HG02763 (cell line): Measurements from ENCODE around the gene PNPLA7.
"Not testable (repeated sequence)": the region's sequence is repeated elsewhere in the genome, so short reads cannot be mapped to it uniquely, and the experiment has no call there.

Experiments
- ATAC-seq: cut with Tn5 transposase; IDR thresholded peaks from one replicate; pipeline ENCODE4 v1.9.1; 2021; ENCODE audit warnings: mild to moderate bottlenecking, moderate library complexity; ENCODE audit not compliant: unreplicated experiment

PNPLA7 gene

GRCh38 chr9:137550231-137550621, at the start of gene PNPLA7:
Gene PNPLA7 (minus strand): TSS chr9:137550402. CDS start chr9:137550197, 205 bp downstream.
- no peak for ATAC-seq

- ATAC-seq = no peak
These were observed 48.7 kb upstream of the PNPLA7 start for GRCh38 chr9:137598943-137599342.

GRCh38 chr9:137596577-137596976, 46.4 kb upstream of the PNPLA7 start:
- not testable (repeated sequence) for ATAC-seq

GRCh38 chr9:137593176-137593575, 43.0 kb upstream of the PNPLA7 start:
- no peak for ATAC-seq

GRCh38 chr9:137592767-137593166, 42.6 kb upstream of the PNPLA7 start:
- ATAC-seq = no peak

- peak; percentile 89 for ATAC-seq
These were observed 40.5 kb upstream of the PNPLA7 start, which contains the start of gene ZMYND19 for GRCh38 chr9:137590469-137591383. Gene ZMYND19 (minus strand): TSS chr9:137590512. CDS start chr9:137590263, 249 bp downstream.

GRCh38 chr9:137590123-137590468, 39.9 kb upstream of the PNPLA7 start:
- ATAC-seq = no peak

- peak; percentile 20 for ATAC-seq
These were observed 39.4 kb upstream of the PNPLA7 start for GRCh38 chr9:137589441-137590122.

GRCh38 chr9:137588891-137589290, 38.7 kb upstream of the PNPLA7 start:
- ATAC-seq = no peak

- ATAC-seq = no peak
These were observed 38.1 kb upstream of the PNPLA7 start for GRCh38 chr9:137588311-137588710.

- ATAC-seq = no peak
These were observed 36.7 kb upstream of the PNPLA7 start for GRCh38 chr9:137586854-137587253.

GRCh38 chr9:137583957-137584356, 33.8 kb upstream of the PNPLA7 start:
- no peak for ATAC-seq

GRCh38 chr9:137583347-137583746, 33.1 kb upstream of the PNPLA7 start:
- no peak for ATAC-seq

GRCh38 chr9:137582286-137582860, 32.2 kb upstream of the PNPLA7 start:
- ATAC-seq = no peak

GRCh38 chr9:137581361-137582285, 31.4 kb upstream of the PNPLA7 start:
- ATAC-seq = no peak

GRCh38 chr9:137580954-137581322, 30.7 kb upstream of the PNPLA7 start:
- no peak for ATAC-seq

GRCh38 chr9:137580209-137580953, 30.2 kb upstream of the PNPLA7 start:
- no peak for ATAC-seq

GRCh38 chr9:137579259-137579604, 29.0 kb upstream of the PNPLA7 start:
- no peak for ATAC-seq

- ATAC-seq = peak; percentile 77
These were observed 28.5 kb upstream of the PNPLA7 start, which contains the start of gene DPH7 for GRCh38 chr9:137578518-137579258. Gene DPH7 (minus strand): TSS chr9:137578925. CDS start chr9:137578777, 148 bp downstream.
